ENCODE measurements around the gene KCNQ4. TPM values are rescaled to one million over a fixed set of nuclear protein-coding genes. Genes with fewer than 3 reads are reported as not detected.

The KCNQ4 gene
- total RNA-seq (0.20 and 0.34 TPM in 2 replicates), polyA plus RNA-seq (0.16 and 0.35 TPM in 2 replicates), polyA minus RNA-seq (0.21 TPM in 1 of 2 replicates, not detected in the other)
- total RNA-seq (2013): 0.23 TPM

DNA sequence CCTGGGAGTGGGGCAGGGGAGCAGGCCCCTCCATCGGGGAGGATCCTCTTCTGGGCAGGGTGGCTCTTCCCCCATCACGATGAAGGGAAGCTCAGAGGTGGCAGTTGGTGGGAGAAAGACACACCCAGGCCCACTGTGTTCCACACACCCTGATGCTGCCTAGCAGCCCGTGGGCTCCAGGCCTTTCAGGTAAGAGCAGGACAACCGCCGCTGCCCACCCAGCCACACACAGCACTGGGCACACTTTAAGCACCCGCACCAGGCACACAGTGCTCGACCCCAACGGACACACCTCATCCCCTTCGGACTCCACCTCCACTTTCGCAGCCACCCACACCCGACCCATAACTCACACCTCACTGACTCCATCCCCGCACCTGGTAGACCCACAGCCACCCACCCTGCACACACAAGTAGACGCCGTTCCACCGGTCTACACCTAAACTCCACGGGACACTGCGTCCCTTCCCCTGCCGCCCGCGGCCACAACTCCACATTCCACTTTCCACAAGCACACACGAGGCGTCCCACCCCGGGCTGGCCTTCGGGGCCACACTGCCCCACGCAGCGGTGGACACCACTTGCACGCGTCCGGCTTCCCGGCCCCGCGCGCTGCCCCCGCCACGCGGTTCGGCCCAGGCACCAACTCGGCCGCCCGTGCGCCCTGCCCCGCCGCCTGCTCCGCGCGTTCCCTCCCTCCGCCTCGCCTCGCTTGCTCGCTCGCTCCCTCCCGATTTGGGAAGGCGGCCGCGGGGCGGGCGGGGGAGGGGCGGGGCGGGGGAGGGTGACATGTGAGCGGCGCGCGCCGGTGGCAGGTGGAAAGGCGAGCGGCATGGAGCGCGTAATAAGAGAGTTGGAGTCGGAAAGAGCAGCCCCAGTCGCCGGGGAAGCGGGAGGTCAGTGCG is at the start of gene KCNQ4:
KCNQ4 (plus strand) TSS at position 787 of the 905 bp plus-strand sequence. CDS start 307 bp downstream, outside the sequence.
- H3K27me3 ChIP-seq (replicated peaks in 1 of 4; ENCODE audit: control extremely low read depth in 1 of 4, control insufficient read depth in 3 of 4, insufficient read depth in 4 of 4, low read length in 3 of 4): peaks cover 0 to 40% (median 14%) of the 10 kb centered on the region in 4 experiments
- POLR2A ChIA-PET: no interaction called here
- H2AFZ ChIP-seq (ENCODE audit: insufficient read depth, low read depth, low read length, poor library complexity, severe bottlenecking): peak within 1 kb of the TSS; percentile 50
- Mint-ChIP-seq H3K4me1 (peaks cover 10% of the 10 kb centered on the region), H3K4me3 (peak within 1 kb of the TSS; percentile 91), H3K27ac (peak within 1 kb of the TSS; percentile 59), H3K27me3 (peaks cover 32% of the 10 kb centered on the region), H3K9me3 (ENCODE audit: insufficient read depth) (no peaks in the 10 kb centered on the region)
- CTCF ChIA-PET: interaction anchor here (0.6 kb wide), 1 partner anchor 464 kb away, joined by 3 read pairs; no protein-coding TSS in a partner anchor
- H3K9ac ChIP-seq (ENCODE audit: low read length): peak within 1 kb of the TSS; percentile 47
- H3K79me2 ChIP-seq (ENCODE audit: control insufficient read depth, insufficient read depth, low read length): no peaks in the 10 kb centered on the region
- no peaks in the 10 kb centered on the region for H3K36me3 ChIP-seq (replicated peaks in 1 of 2; ENCODE audit: control extremely low read depth in 1 of 2, control insufficient read depth in 1 of 2, extremely low read depth in 1 of 2, insufficient read depth in 2 of 2, low read length in 1 of 2)
- H3K4me3 ChIP-seq (ENCODE audit: control extremely low read depth in 1 of 5, extremely low read depth in 1 of 5, insufficient read depth in 1 of 5, low read depth in 2 of 5, low read length in 4 of 5): peak within 1 kb of the TSS in 3 of 5 experiments; percentile 20 to 41 (median 38)
- TF ChIP-seq, protein P1, sequence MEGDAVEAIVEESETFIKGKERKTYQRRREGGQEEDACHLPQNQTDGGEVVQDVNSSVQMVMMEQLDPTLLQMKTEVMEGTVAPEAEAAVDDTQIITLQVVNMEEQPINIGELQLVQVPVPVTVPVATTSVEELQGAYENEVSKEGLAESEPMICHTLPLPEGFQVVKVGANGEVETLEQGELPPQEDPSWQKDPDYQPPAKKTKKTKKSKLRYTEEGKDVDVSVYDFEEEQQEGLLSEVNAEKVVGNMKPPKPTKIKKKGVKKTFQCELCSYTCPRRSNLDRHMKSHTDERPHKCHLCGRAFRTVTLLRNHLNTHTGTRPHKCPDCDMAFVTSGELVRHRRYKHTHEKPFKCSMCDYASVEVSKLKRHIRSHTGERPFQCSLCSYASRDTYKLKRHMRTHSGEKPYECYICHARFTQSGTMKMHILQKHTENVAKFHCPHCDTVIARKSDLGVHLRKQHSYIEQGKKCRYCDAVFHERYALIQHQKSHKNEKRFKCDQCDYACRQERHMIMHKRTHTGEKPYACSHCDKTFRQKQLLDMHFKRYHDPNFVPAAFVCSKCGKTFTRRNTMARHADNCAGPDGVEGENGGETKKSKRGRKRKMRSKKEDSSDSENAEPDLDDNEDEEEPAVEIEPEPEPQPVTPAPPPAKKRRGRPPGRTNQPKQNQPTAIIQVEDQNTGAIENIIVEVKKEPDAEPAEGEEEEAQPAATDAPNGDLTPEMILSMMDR (IDR thresholded peaks at IDR 0.05): no peak
- no peak for TF ChIP-seq EZH2 (IDR thresholded peaks at IDR 0.05; ENCODE audit: borderline replicate concordance, insufficient read depth, low read depth, low read length, poor library complexity, severe bottlenecking)
- DNase-seq (peak; percentile 53), ATAC-seq (ENCODE audit: low read depth) (peak; percentile 67)
- peak within 1 kb of the TSS; percentile 83 for H3K4me2 ChIP-seq (replicated peaks; ENCODE audit: low read depth, low read length, poor library complexity, severe bottlenecking)
- intact Hi-C loops (cut with micrococcal nuclease): no loop called here
- H4K20me1 ChIP-seq (ENCODE audit: control insufficient read depth, insufficient read depth, low read length, poor library complexity, severe bottlenecking): no peaks in the 10 kb centered on the region
- WGBS (ENCODE audit: insufficient coverage): 3% methylated on average over 64 of the region's 73 CpGs
- peaks cover 0 to 7% (median 0%) of the 10 kb centered on the region in 3 donors for H3K9me3 ChIP-seq (ENCODE audit: control extremely low read depth in 1 of 3, control insufficient read depth in 2 of 3, insufficient read depth in 1 of 3, low read length in 2 of 3)
- peaks cover 12 to 16% of the 10 kb centered on the region in 2 donors for H3K4me1 ChIP-seq (ENCODE audit: control insufficient read depth in 2 of 2, insufficient read depth in 2 of 2, low read length in 2 of 2)
- H3K27ac ChIP-seq (ENCODE audit: low read length in 2 of 2): no peak within 1 kb of the TSS

Measured in B cell (primary cell).